Thymus (tissue), 11 donors: ENCODE data around the gene SCGB2B2. TPM values are rescaled to one million over a fixed set of nuclear protein-coding genes. Genes with fewer than 3 reads are reported as not detected.
A peak's percentile ranks its signal among the peaks of the same experiment; 100 is the strongest.

ENCODE experiments used
- DNase-seq, 9 donors: peaks; one replicate each; pipeline ENCODE4 v3.0.0-alpha.2; 2013; ENCODE audit warnings: low spot score in 9 of 9, low read depth in 6 of 9, missing footprints in 1 of 9
- H3K27ac ChIP-seq, 2 donors: one replicate each; pipeline ENCODE4 v1.5.1; 2013; ENCODE audit warnings: control low read depth in 1 of 2, low read depth in 1 of 2, low read length in 1 of 2, mild to moderate bottlenecking in 1 of 2, moderate library complexity in 1 of 2
- H3K27me3 ChIP-seq, 2 donors: one replicate each; pipeline ENCODE4 v1.5.1; 2013; ENCODE audit warnings: low read length in 1 of 2; ENCODE audit not compliant: control insufficient read depth in 2 of 2, insufficient read depth in 1 of 2
- H3K36me3 ChIP-seq, 2 donors: one replicate each; pipeline ENCODE4 v1.5.1; 2013; ENCODE audit warnings: low read length in 1 of 2, mild to moderate bottlenecking in 1 of 2, moderate library complexity in 1 of 2; ENCODE audit not compliant: control insufficient read depth in 2 of 2, insufficient read depth in 2 of 2
- H3K4me1 ChIP-seq, 2 donors: one replicate each; pipeline ENCODE4 v1.5.1; 2013; ENCODE audit warnings: low read length in 2 of 2; ENCODE audit not compliant: control insufficient read depth in 2 of 2, insufficient read depth in 2 of 2
- H3K4me3 ChIP-seq, 2 donors: one replicate each; pipeline ENCODE4 v1.5.1; 2013; ENCODE audit warnings: low read length in 2 of 2, control low read depth in 1 of 2, mild to moderate bottlenecking in 1 of 2
- H3K9me3 ChIP-seq, 2 donors: one replicate each; pipeline ENCODE4 v1.5.1; 2013; ENCODE audit warnings: low read length in 1 of 2, mild to moderate bottlenecking in 1 of 2; ENCODE audit not compliant: control insufficient read depth in 2 of 2, insufficient read depth in 1 of 2
- WGBS: extraction: QIAGEN DNeasy Blood & Tissue Kit; methylation state at CpG from one replicate; pipeline ENCODE4 v1.1.7; 2013; 5-methylcytosine and 5-hydroxymethylcytosine counted together
- polyA plus RNA-seq: library from polyadenylated mRNA; stranded (reverse); fragments of 200-250 nt; gene quantifications from one replicate; pipeline ENCODE4 v1.2.3, GENCODE V29; 2013
- total RNA-seq: library from RNA; stranded (reverse); fragments of 120-200 nt; gene quantifications from one replicate; pipeline ENCODE4 v1.2.4, GENCODE V29; 2013
- donor health status: healthy.

Gene SCGB2B2
- total and polyA plus RNA-seq, 2 donors: 0.05 to 0.14 TPM

- 73% methylated on average over 2 of the region's 2 CpGs for WGBS
- Histone ChIP-seq H3K27ac (no peak overlapping the region), H3K36me3 (no peaks in the 10 kb centered on the region), H3K9me3 (no peaks in the 10 kb centered on the region), H3K4me1 (no peaks in the 10 kb centered on the region), H3K27me3 (no peaks in the 10 kb centered on the region), H3K4me3 (no peak overlapping the region)
- no peak for DNase-seq
These were observed 25.2 kb downstream of the SCGB2B2 start for GRCh38 chr19:34651747-34652146.

- H3K36me3 ChIP-seq: no peaks in the 10 kb centered on the region
- no peak overlapping the region for H3K4me3 ChIP-seq
- no peak for DNase-seq
- H3K27ac ChIP-seq: no peak overlapping the region
- 92% methylated on average over 9 of the region's 9 CpGs for WGBS
- H3K27me3 ChIP-seq: no peaks in the 10 kb centered on the region
- no peaks in the 10 kb centered on the region for H3K9me3 ChIP-seq
- H3K4me1 ChIP-seq: no peaks in the 10 kb centered on the region
These were observed 26.9 kb downstream of the SCGB2B2 start for GRCh38 chr19:34649886-34650543.

- H3K36me3 ChIP-seq: no peaks in the 10 kb centered on the region
- no peak for DNase-seq
- no peak overlapping the region for H3K27ac ChIP-seq
- no peak overlapping the region for H3K4me3 ChIP-seq
- H3K27me3 ChIP-seq: no peaks in the 10 kb centered on the region
- 75% methylated on average over 5 of the region's 5 CpGs for WGBS
- no peaks in the 10 kb centered on the region for H3K9me3 ChIP-seq
- H3K4me1 ChIP-seq: no peaks in the 10 kb centered on the region
These were observed 31.4 kb downstream of the SCGB2B2 start for GRCh38 chr19:34645551-34645950.

- no peaks in the 10 kb centered on the region for H3K36me3 ChIP-seq
- no peak for DNase-seq
- no peak overlapping the region for H3K4me3 ChIP-seq
- no peak overlapping the region for H3K27ac ChIP-seq
- H3K27me3 ChIP-seq: no peaks in the 10 kb centered on the region
- no peaks in the 10 kb centered on the region for H3K4me1 ChIP-seq
- WGBS: 95% methylated on average over 10 of the region's 10 CpGs
- H3K9me3 ChIP-seq: no peaks in the 10 kb centered on the region
These were observed 31.9 kb downstream of the SCGB2B2 start for GRCh38 chr19:34644991-34645461.

GRCh38 chr19:34642241-34642640, 34.7 kb downstream of the SCGB2B2 start:
- 91% methylated on average over 4 of the region's 4 CpGs for WGBS
- Histone ChIP-seq H3K4me1 (no peaks in the 10 kb centered on the region), H3K27ac (no peak overlapping the region), H3K9me3 (no peaks in the 10 kb centered on the region), H3K36me3 (no peaks in the 10 kb centered on the region), H3K27me3 (no peaks in the 10 kb centered on the region), H3K4me3 (no peak overlapping the region)
- no peak for DNase-seq

- Histone ChIP-seq H3K4me3 (no peak overlapping the region), H3K4me1 (no peaks in the 10 kb centered on the region), H3K9me3 (no peaks in the 10 kb centered on the region), H3K27ac (no peak overlapping the region), H3K36me3 (no peaks in the 10 kb centered on the region), H3K27me3 (no peaks in the 10 kb centered on the region)
- DNase-seq: peak in 8 of 9 donors; percentile 14 to 78 (median 57)
- 34% methylated on average over 4 of the region's 4 CpGs for WGBS
These were observed 37.4 kb downstream of the SCGB2B2 start for GRCh38 chr19:34639491-34640085.

GRCh38 chr19:34633802-34634201, 43.2 kb downstream of the SCGB2B2 start:
- H3K9me3 ChIP-seq: peaks cover 0 to 5% of the 10 kb centered on the region in 2 donors
- no peak overlapping the region for H3K27ac ChIP-seq
- no peaks in the 10 kb centered on the region for H3K27me3 ChIP-seq
- H3K4me3 ChIP-seq: no peak overlapping the region
- no peak for DNase-seq
- WGBS: 94% methylated on average over 2 of the region's 2 CpGs
- no peaks in the 10 kb centered on the region for H3K4me1 ChIP-seq
- no peaks in the 10 kb centered on the region for H3K36me3 ChIP-seq

Other genes with a start within 250 kb of the SCGB2B2 start
- 220 TPM for gene UBA2, start 248.8 kb downstream of the SCGB2B2 start, total RNA-seq
- 113 TPM for gene UBA2, start 248.8 kb downstream of the SCGB2B2 start, polyA plus RNA-seq
- gene WTIP, start 195.4 kb downstream of the SCGB2B2 start, total RNA-seq: 2.5 TPM
- gene WTIP, start 195.4 kb downstream of the SCGB2B2 start, polyA plus RNA-seq: 3.6 TPM
- 32.7 TPM for gene ZNF302, start 519 bp upstream of the SCGB2B2 start, total RNA-seq
- 44.4 TPM for gene ZNF302, start 519 bp upstream of the SCGB2B2 start, polyA plus RNA-seq
- gene ZNF181, start 57.1 kb upstream of the SCGB2B2 start, total RNA-seq: 21.5 TPM
- 14.2 TPM for gene ZNF181, start 57.1 kb upstream of the SCGB2B2 start, polyA plus RNA-seq
- gene ZNF599, start 96.1 kb upstream of the SCGB2B2 start, total RNA-seq: 7.7 TPM
- gene ZNF599, start 96.1 kb upstream of the SCGB2B2 start, polyA plus RNA-seq: 9.5 TPM
- gene ZNF30, start 249.7 kb upstream of the SCGB2B2 start, total RNA-seq: 2.5 TPM
- 3.9 TPM for gene ZNF30, start 249.7 kb upstream of the SCGB2B2 start, polyA plus RNA-seq